Measurements from ENCODE around the gene ELOA.

GRCh38 chr1:23698466-23698865, 44.8 kb upstream of the ELOA start:
- TF ChIP-seq POLR2A (IDR thresholded peaks at IDR 0.05), result no peak
- TF ChIP-seq CTCF (IDR thresholded peaks at IDR 0.05), result no peak

Measured in Peyer's patch (tissue), 4 donors.